Measurements from ENCODE around the gene PDIA5.

The PDIA5 gene

DNA sequence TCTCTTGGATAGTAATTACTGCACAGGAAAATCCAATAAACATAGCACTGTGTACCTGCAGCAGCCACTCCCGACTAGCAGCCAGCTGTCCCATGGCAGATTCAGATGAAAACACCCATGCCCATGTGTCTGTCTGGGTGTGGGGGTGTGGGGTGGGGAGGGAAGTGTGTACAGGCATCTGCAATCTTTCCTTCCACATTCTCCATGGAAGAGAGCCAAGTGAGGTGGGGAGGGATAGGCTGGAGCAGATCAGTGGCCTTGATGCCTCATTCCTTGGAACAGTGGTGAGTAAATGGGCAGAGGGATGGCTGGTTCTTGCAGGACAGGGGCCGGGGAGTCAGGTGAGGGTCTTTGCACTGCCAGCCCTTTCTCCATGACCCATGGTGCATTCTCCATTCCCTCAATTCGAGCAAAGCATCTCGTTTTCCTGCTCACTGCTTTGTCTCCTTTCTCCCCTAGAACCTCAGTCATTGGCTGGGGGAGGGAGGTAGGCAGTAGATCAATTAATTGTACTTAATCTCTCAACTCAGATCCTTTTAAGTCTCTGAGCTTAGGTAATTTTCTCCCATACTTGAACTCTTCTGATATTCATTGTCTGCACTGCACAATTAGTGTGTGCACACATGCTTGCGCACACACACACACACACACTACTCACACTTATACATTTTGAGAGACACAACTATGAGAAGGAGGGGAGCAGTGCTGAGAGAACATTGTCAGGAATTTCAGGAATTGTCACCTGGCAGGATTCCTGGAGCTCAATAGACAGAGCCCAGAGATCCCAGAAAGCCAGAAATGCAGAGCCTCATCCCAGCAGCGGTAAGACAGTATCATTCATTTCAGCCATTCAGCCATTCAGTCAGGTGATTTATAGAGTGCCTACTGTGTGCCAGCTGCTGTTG lies 31.9 kb downstream of the PDIA5 start:
- TF ChIP-seq, protein P1, sequence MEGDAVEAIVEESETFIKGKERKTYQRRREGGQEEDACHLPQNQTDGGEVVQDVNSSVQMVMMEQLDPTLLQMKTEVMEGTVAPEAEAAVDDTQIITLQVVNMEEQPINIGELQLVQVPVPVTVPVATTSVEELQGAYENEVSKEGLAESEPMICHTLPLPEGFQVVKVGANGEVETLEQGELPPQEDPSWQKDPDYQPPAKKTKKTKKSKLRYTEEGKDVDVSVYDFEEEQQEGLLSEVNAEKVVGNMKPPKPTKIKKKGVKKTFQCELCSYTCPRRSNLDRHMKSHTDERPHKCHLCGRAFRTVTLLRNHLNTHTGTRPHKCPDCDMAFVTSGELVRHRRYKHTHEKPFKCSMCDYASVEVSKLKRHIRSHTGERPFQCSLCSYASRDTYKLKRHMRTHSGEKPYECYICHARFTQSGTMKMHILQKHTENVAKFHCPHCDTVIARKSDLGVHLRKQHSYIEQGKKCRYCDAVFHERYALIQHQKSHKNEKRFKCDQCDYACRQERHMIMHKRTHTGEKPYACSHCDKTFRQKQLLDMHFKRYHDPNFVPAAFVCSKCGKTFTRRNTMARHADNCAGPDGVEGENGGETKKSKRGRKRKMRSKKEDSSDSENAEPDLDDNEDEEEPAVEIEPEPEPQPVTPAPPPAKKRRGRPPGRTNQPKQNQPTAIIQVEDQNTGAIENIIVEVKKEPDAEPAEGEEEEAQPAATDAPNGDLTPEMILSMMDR (IDR thresholded peaks at IDR 0.05) = no peak

DNA sequence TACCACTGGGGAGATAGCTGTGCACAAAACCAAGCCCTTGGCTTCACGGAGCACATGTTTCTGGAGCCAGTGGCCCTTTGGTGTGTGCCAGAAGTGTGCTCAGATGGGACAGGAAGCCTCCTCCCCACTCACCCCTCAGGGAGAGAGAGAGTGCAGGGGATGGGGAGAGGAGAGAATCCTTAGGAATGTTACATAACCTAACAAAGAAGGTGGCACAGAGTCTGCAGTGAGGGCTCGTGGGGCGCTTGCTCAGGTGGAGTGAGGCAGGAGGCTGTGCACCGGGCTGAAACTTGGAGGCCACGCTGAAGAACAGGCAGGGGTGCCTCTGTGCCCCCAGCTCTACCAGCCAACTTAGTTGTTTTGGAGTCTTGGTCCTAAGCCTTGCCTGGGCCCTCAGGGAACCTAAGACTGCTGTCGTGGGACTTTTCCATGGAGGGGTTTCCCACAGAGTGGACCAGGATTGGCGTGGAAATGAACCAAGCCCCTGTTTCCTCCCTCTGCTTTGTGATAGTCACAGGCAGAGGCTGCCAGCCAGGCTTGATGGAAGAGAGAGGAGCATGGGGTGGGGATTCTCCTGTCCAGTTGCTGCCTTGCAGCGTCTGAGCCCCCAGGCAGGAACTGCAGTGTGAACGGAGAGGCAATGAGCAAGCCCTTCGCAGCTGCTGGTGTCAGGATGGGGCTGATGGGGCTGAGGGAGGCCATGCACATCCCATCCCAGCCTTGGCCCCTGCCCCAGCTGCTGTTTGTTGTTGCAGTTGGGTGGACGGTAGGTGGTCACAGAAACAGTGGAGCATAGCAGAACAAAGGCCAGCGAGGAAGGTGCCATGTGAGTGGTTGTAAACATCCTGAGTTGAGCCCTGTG lies 32.7 kb downstream of the PDIA5 start:
- TF ChIP-seq, protein P1 (IDR thresholded peaks at IDR 0.05) = no peak

DNA sequence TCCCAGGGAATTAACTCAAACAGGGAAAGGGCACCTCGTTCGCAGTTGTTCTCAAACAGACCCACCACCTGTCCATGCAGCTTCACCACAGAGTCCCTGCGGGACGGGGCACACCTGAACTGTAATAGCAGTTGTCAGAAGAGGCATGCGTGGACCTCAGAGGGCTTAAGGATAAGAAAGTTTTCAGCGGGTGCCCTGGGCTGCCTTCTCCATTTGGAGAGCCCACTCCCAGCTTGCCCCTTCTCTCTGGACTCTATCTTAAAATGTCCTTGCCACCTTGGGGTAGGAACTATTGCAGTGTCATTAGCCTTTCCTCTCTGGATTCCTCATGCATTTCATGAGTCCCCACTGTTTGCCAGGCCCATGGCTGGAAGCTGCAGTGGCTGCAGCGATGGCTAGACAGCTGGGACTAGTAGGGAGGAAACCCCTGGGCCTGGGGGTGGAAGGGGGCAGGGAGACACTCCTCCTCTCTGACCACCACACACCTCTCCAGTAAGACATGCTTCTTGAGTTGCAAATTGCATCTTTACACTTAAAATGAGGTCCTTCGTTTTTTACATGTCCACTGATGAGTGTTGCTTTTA lies 33.5 kb downstream of the PDIA5 start:
- TF ChIP-seq, protein P1 (IDR thresholded peaks at IDR 0.05) = no peak

DNA sequence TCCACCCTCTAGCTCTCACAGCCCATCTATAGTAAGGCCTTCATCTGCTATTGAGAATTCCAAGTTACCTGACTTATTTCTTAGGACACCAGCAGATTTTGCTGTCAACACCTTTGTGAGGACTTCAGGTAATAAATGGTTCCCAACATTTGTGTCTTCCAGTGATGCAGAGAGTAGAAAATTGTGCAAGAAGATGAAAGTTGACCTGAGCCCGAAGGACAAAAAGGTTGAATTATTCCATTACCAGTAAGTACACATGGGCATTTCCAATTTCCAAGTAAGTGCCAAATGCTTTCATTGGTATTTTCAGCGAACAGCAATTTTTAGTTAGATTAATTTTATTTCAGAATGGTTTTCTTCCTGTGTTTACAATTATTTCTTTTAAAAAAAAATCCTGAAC lies 35.4 kb downstream of the PDIA5 start:
- TF ChIP-seq, protein P1 (IDR thresholded peaks at IDR 0.05) = no peak

DNA sequence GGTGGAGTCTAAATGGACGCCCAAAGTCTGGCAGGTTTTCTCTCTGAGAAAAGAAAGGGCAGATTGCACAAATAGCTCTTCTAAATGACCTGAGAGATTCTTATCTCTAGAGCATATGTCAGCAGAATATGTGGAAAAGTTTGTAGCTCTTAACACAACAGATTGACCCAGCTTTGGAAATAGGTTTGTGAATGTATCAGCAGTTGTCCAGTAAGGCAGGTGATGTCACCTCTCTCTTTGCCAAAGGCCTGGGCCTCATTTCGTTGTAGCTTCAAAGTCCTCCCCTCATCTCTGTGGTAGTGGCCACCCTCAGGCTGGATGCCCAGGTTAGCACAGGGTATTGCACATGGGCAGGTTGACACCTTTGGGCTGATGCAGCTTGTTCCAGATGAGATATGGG lies 36.0 kb downstream of the PDIA5 start:
- TF ChIP-seq, protein P1 (IDR thresholded peaks at IDR 0.05) = no peak

DNA sequence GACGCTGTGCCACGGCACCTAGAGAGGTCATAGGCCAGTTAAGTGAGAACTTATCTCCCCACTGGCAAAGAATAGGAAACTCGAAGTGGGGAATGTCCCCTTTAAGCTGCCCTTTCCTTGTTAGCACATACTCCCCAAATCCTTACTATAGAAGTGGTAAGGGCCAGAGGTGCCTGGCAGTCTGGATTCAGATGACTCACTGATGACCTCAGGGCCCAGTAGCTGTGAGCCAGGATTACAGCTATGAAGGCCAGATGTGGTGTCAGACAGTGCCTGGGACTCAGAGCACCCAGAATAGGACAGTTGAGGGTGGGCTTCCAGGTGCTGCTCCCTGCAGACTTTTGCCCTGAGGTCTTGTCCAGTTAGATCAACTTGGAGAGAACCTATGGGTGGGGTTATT lies 37.7 kb downstream of the PDIA5 start:
- TF ChIP-seq, protein P1 (IDR thresholded peaks at IDR 0.05) = no peak
